Vagina (tissue), 2 donors: ENCODE measurements around the gene DOK6. TPM values are rescaled to one million over a fixed set of nuclear protein-coding genes. Genes with fewer than 3 reads are reported as not detected.

Experiments used
- DNase-seq, 2 donors: peaks; one replicate each; pipeline ENCODE4 v3.0.0-alpha.2; 2017; ENCODE audit errors: extremely low spot score in 2 of 2
- H3K27ac ChIP-seq: fragments of 200-600 bp; sonication (generic); one replicate; pipeline ENCODE4 v1.5.1; 2019
- H3K27me3 ChIP-seq: fragments of 200-600 bp; sonication (generic); one replicate; pipeline ENCODE4 v1.5.1; 2019
- H3K36me3 ChIP-seq, 2 donors: fragments of 200-600 bp; sonication (generic); one replicate each; pipeline ENCODE4 v1.5.1; 2017 to 2019
- H3K4me1 ChIP-seq: fragments of 200-600 bp; sonication (generic); one replicate; pipeline ENCODE4 v1.5.1; 2019
- H3K4me3 ChIP-seq, 2 donors: fragments of 200-600 bp; sonication (generic); 1 replicate in 1 of 2; 2 replicates in 1 of 2; pipeline ENCODE4 v1.5.1; 2016 to 2019
- H3K9me3 ChIP-seq: fragments of 200-600 bp; sonication (generic); one replicate; pipeline ENCODE4 v1.5.1; 2019
- CTCF ChIP-seq, 3 experiments: fragments of 450-650 bp in 2 of 3; fragments of 200-600 bp in 1 of 3; sonication (generic) in 1 of 3; IDR thresholded peaks; one replicate each; pipeline ENCODE4 v1.5.1; 2017 to 2019; ENCODE audit warnings: antibody characterized with exemption in 3 of 3, mild to moderate bottlenecking in 2 of 3, moderate library complexity in 2 of 3
- POLR2A ChIP-seq, 2 donors: fragments of 450-650 bp; IDR thresholded peaks; one replicate each; pipeline ENCODE4 v1.6.1; 2017; ENCODE audit warnings: antibody characterized with exemption in 2 of 2, mild to moderate bottlenecking in 2 of 2, moderate library complexity in 2 of 2
- POLR2AphosphoS5 ChIP-seq, 2 donors: sonication (generic); formaldehyde crosslinking; IDR thresholded peaks; one replicate each; pipeline ENCODE4 v1.9.0; 2017; ENCODE audit warnings: antibody characterized with exemption in 2 of 2, mild to moderate bottlenecking in 2 of 2, low read depth in 1 of 2; ENCODE audit not compliant: insufficient read depth in 1 of 2
- intact Hi-C: fragments of 100-400 bp; cut with DNase I; formaldehyde crosslinking; loops from one replicate; pipeline ENCODE4 v1.15.1; 2023
- total RNA-seq: library from RNA; depleted of rRNA; stranded (reverse); fragments of >200 nt; gene quantifications from one replicate; pipeline ENCODE4 v1.2.3, GENCODE V29; 2016

The DOK6 gene
- total RNA-seq, 1 donor from 2014 or later = 1.2 TPM

- intact Hi-C loops = no loop called here
- H3K27me3 ChIP-seq = no peaks in the 10 kb centered on the region
- no peaks in the 10 kb centered on the region for H3K9me3 ChIP-seq
- no peak for DNase-seq
- no peak overlapping the region for H3K27ac ChIP-seq
- H3K4me3 ChIP-seq = no peak overlapping the region
- TF ChIP-seq POLR2AphosphoS5 (IDR thresholded peaks at IDR 0.05; ENCODE audit: insufficient read depth in 1 of 2, low read depth in 1 of 2) (no peak), CTCF (IDR thresholded peaks at IDR 0.05) (no peak), POLR2A (IDR thresholded peaks at IDR 0.05) (no peak)
- H3K4me1 ChIP-seq = no peaks in the 10 kb centered on the region
- no peaks in the 10 kb centered on the region for H3K36me3 ChIP-seq
Measured at GRCh38 chr18:69647702-69648101, 247.0 kb downstream of the DOK6 start.

- no peaks in the 10 kb centered on the region for H3K36me3 ChIP-seq
- H3K9me3 ChIP-seq = no peaks in the 10 kb centered on the region
- H3K4me1 ChIP-seq = no peaks in the 10 kb centered on the region
- intact Hi-C loops = no loop called here
- H3K27me3 ChIP-seq = no peaks in the 10 kb centered on the region
- no peak overlapping the region for H3K27ac ChIP-seq
- no peak overlapping the region for H3K4me3 ChIP-seq
- TF ChIP-seq POLR2A (IDR thresholded peaks at IDR 0.05) (no peak), POLR2AphosphoS5 (IDR thresholded peaks at IDR 0.05; ENCODE audit: insufficient read depth in 1 of 2, low read depth in 1 of 2) (no peak), CTCF (IDR thresholded peaks at IDR 0.05) (no peak)
- DNase-seq = no peak
Measured at GRCh38 chr18:69648486-69648885, 247.8 kb downstream of the DOK6 start.

- H3K4me3 ChIP-seq = no peak overlapping the region
- H3K27me3 ChIP-seq = no peaks in the 10 kb centered on the region
- H3K9me3 ChIP-seq = no peaks in the 10 kb centered on the region
- H3K4me1 ChIP-seq = no peaks in the 10 kb centered on the region
- no peak for DNase-seq
- TF ChIP-seq POLR2AphosphoS5 (IDR thresholded peaks at IDR 0.05; ENCODE audit: insufficient read depth in 1 of 2, low read depth in 1 of 2) (no peak), CTCF (IDR thresholded peaks at IDR 0.05) (no peak), POLR2A (IDR thresholded peaks at IDR 0.05) (no peak)
- H3K36me3 ChIP-seq = no peaks in the 10 kb centered on the region
- no peak overlapping the region for H3K27ac ChIP-seq
- intact Hi-C loops = no loop called here
Measured at GRCh38 chr18:69649684-69650083, 249.0 kb downstream of the DOK6 start.

GRCh38 chr18:69651243-69651642, 250.6 kb downstream of the DOK6 start:
- Histone ChIP-seq H3K27me3 (no peaks in the 10 kb centered on the region), H3K27ac (no peak overlapping the region), H3K9me3 (no peaks in the 10 kb centered on the region), H3K36me3 (no peaks in the 10 kb centered on the region), H3K4me1 (no peaks in the 10 kb centered on the region), H3K4me3 (no peak overlapping the region)
- intact Hi-C loops = no loop called here
- TF ChIP-seq POLR2A (IDR thresholded peaks at IDR 0.05) = no peak
- no peak for TF ChIP-seq CTCF (IDR thresholded peaks at IDR 0.05)
- no peak for TF ChIP-seq POLR2AphosphoS5 (IDR thresholded peaks at IDR 0.05; ENCODE audit: insufficient read depth in 1 of 2, low read depth in 1 of 2)
- DNase-seq = no peak

GRCh38 chr18:69655816-69656215, 255.1 kb downstream of the DOK6 start:
- TF ChIP-seq CTCF (IDR thresholded peaks at IDR 0.05) (no peak), POLR2A (IDR thresholded peaks at IDR 0.05) (no peak), POLR2AphosphoS5 (IDR thresholded peaks at IDR 0.05; ENCODE audit: insufficient read depth in 1 of 2, low read depth in 1 of 2) (no peak)
- no peak for DNase-seq

More at GRCh38 chr18:69655816-69656215, 255.1 kb downstream of the DOK6 start:
- H3K27ac ChIP-seq = no peak overlapping the region
- intact Hi-C loops = no loop called here
- H3K4me1 ChIP-seq = no peaks in the 10 kb centered on the region
- H3K36me3 ChIP-seq = no peaks in the 10 kb centered on the region
- H3K4me3 ChIP-seq = no peak overlapping the region
- no peaks in the 10 kb centered on the region for H3K27me3 ChIP-seq
- no peaks in the 10 kb centered on the region for H3K9me3 ChIP-seq
